LNCAP (cell line): ENCODE results near the gene RNF220.

Experiments
- TF ChIP-seq, protein P1 (sequence below): fragments of 450-650 bp; IDR thresholded peaks from 2 replicates; pipeline ENCODE4 v1.5.1; 2017; ENCODE audit warnings: mild to moderate bottlenecking

The RNF220 gene

GRCh38 chr1:44505210-44505993, 100.3 kb downstream of the RNF220 start:
- TF ChIP-seq, protein P1, sequence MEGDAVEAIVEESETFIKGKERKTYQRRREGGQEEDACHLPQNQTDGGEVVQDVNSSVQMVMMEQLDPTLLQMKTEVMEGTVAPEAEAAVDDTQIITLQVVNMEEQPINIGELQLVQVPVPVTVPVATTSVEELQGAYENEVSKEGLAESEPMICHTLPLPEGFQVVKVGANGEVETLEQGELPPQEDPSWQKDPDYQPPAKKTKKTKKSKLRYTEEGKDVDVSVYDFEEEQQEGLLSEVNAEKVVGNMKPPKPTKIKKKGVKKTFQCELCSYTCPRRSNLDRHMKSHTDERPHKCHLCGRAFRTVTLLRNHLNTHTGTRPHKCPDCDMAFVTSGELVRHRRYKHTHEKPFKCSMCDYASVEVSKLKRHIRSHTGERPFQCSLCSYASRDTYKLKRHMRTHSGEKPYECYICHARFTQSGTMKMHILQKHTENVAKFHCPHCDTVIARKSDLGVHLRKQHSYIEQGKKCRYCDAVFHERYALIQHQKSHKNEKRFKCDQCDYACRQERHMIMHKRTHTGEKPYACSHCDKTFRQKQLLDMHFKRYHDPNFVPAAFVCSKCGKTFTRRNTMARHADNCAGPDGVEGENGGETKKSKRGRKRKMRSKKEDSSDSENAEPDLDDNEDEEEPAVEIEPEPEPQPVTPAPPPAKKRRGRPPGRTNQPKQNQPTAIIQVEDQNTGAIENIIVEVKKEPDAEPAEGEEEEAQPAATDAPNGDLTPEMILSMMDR = no peak

- TF ChIP-seq, protein P1 = no peak
These were observed 102.7 kb downstream of the RNF220 start for GRCh38 chr1:44507490-44508396.

- TF ChIP-seq, protein P1 = no peak
These were observed 103.3 kb downstream of the RNF220 start for GRCh38 chr1:44508397-44508745.

DNA sequence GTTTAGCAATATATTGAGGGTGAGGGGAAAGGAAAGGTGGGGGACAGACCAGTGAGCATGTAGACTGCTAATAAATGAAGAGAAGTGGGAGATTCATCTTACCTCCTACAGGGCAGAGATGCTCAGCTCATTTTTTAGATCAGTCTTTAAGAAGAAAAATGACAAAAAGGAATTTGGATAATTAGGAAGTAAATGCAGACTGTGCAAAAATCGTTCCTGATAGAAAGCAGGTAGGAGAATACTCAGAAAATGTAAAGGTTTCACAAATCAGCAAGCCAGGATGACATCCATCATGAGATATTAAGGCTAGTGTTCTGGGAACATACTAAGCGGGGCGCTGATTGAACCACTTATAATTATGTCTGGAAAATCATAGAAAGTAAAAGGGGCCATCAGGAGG, 106.3 kb downstream of the RNF220 start:
- TF ChIP-seq, protein P1 = no peak

- TF ChIP-seq, protein P1 = no peak
These were observed 106.7 kb downstream of the RNF220 start for GRCh38 chr1:44511769-44512168.

DNA sequence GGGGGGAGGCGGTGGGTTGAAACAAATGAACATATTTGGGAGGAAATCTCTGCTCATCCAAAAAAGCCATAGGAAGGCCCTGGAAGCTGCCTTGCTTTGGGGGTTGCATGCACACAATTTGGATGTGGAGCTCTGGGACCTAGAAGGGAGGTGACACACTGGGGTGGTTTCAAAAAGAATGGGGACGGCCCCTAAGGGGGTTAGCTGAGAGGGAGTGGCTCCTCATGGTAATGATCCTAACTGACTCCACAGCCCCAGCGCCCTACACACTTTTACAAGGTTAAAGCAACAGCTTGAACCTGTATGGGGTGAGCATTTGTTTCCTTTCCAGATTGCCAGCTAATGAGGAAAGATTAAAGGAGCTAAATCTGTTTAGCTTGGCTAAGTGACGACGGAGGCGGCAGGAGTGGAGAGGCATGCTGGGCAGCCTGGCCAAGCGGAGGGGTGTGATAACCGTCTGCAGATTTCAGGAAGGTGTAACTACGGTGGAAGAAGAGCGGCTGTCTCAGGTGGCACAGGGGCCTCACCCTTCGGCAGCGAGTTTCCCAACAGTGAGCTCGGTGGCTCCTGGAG, 107.3 kb downstream of the RNF220 start:
- TF ChIP-seq, protein P1 = no peak

GRCh38 chr1:44513111-44513510, 108.1 kb downstream of the RNF220 start:
- TF ChIP-seq, protein P1 = no peak
